Fibroblast of the conjunctiva (primary cell): ENCODE results near the gene DBP.

Source experiments
- DNase-seq: peaks from one replicate; pipeline ENCODE4 v3.0.0-alpha.2; 2010; ENCODE audit warnings: low read depth

The DBP gene

DNA sequence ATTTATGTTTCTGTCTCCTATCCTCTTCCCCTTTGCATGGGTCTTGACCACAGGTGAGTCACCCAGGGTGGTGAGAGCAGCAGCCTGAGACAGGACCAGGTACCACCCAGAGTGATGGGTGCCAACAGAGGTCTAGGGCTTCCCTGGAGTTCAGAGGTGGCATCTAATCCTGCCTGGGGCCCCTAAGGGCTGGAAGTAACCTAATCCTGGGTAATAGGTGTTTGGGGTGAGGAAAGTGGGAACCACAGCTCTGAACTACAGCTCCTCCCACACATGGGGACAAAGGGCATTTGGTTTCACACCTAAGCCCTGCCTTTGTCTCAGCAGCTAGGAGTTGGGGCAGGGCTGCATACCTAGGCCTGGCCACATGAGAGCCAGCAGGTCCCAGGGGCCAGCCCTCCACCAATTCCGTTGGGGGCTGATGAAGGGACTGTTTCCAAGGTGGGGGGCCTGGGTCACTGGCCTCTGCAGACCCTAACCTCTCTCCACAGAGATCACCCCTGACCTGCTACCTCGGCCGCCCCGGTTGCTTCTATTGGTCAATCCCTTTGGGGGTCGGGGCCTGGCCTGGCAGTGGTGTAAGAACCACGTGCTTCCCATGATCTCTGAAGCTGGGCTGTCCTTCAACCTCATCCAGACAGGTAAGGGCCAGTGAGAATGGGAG, 9.8 kb downstream of the DBP start:
- no peak for DNase-seq

DNA sequence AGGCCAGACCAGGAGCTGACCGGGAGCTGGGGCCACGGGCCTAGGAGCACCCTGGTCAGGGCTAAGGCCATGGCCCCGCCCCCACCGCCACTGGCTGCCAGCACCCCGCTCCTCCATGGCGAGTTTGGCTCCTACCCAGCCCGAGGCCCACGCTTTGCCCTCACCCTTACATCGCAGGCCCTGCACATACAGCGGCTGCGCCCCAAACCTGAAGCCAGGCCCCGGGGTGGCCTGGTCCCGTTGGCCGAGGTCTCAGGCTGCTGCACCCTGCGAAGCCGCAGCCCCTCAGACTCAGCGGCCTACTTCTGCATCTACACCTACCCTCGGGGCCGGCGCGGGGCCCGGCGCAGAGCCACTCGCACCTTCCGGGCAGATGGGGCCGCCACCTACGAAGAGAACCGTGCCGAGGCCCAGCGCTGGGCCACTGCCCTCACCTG, 11.3 kb downstream of the DBP start:
- DNase-seq = no peak

DNA sequence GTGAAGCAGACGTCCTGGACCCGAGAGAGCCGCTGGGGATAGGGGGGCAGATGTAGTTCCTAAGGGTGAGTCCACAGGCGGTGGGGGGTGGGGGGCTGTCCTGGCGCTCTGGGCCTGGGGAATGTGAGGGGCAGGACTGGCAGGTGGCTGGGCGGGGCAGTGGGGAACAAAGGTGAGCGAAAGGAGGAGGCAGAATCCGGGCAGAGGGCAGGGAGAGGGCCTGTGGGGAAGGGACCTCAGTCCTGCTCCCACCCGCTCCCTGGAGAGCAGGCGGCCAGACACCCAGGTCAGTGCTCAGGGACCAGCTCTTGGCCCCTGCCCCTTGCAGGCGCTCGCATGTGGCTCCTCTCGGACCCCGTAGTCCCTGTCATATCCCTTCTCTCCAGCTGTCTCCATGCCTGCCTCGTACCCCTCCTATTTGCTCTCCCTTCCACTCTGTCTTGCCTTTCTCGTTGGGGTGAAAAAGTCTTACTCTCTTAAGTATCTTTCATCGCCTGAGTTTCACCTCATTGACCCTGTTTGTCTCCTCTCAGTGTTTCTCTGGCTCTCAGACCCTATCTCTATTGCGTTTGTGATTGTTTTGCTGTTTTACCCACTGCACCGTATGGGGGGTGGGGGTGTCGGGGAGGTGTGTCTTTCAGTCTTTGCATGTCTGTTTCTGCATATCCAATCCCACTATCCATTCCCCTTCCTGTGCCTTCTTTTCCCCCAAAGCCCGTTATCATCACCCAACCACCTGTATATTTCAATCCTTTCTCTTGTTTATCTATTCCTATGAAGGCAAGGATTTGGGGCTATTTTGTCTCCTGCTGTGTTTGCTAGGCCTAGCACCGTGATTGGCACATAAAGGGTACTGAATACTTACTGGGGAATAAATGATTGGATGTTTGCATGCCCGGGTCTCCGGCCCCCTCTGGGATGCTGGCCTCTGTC, 12.1 kb downstream of the DBP start:
- no peak for DNase-seq

DNA sequence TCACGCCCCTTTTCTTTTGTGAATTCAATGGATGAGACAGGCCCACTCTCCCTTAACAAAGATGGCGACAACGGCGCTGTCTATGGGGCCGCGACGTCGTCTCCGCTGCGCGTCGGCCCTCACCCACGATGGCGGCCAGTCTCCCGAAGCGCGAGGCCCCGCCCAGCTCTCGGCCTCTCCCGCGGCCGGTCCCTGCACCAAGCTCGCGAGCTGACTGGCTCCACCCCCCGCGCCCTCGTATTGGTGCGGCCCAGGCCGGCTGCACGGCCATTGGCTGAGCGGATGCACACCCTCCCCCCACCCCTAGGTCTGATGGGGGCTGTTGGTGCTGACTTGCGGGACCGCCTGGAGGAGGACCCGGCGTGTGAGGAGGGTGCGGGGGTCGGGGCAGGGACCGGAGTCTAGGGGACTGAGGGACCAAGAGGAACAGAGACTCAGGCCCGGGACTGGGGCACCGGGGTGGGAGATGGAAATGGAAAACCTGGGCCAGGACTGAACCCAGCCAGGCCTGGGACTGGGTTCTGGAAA, 13.0 kb downstream of the DBP start:
- peak; percentile 95 for DNase-seq

DNA sequence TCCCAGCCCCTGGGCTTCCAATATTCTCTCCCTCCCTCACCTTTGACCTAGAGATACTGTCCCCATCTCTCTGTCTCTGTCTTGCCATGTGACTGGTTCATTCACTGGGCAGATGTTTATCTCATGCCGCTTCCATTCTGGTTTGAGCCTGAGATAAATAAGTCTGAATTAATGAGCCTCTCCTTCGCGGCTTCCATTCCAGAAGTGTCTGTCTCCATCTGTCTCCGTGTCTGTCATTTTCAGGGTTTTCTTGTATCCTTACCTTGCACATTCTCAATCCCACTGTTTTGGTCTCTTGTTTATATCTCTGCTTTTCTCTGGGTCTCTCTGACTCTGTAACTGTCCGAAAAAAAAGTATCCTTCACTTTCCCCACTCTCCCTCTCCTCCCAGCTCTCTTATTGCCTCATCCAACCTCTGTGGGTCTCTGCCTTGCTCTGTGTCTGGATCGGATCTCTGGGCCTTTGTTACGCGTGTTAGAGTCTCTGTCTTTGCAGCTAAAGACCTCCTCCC, 13.6 kb downstream of the DBP start:
- DNase-seq = no peak

DNA sequence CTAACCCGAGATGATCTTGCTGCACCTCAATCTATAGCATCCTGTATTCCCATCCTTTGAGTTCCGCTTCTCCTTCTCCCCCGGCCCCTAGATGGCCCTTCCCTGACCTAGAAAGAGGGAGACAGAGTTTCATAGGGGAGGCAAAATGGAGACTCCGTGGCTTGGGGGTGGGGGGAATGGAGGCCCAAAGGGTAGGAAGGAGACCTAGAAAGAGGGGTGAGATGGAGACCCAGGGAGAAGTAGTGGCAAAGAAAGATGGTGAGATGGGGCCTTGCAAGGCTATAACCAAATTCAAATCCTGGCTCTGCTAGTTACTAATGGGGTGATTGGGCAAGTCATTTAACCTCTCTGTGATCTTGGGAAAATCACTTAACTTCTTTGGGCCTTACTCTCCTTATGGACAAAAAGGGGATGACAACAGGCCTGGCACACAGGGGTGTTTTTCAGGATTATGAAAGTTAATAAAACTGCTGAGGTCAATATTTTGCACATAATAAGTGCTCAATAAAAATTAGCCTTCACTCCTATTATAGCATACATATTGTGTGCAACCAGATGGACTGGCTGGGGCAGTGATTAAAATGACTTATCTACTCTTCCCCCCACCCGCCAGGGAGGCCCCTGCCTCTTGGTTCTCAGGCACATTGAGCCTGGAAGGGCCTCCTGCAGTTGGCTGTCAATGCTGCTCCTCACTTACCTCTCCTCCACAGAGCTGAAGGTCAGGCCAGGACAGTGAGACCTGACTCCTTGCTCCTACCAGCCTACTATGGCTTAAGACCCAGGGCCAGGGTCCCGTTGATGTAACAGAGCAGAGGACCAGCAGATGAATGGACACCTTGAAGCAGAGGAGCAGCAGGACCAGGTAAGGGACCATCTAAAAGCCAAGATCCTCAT, 17.2 kb downstream of the DBP start:
- DNase-seq = no peak

DNA sequence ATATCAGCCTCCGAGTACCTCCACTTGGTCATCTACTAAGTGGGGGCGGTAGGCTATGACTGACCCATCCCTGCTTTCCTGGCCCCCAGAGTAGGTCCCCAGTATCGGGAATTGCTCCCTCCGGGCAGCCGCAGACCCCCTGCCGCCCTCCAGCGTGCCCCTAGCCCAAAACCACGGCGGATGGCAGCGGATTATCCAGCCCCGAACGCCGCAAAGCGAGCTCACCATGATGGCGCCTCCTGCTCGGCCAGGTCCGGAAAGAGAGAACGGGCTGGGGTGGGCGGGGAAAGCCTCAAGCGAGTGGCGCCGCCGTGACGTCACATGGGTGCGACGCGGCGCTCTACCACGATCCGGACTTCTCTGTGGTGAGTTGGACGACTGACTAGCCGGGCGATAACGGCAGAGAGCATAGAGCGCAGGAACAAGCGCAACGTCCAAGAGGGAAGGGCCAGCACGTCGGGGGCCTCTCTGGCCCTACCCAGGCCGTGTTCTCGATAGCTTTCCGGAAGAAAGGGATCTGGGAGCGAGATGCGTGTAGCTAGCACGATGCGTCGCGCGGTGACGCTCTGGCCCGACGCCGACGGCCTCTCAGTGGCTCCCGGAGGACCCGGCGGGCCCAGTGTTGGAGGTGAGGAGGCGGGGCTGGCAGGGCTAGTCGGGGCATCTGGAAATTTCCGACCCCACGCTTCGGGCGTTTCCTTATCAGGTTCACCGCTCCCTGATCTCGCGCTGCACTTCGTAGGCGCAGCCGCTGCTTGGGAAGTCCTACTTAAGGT, 18.1 kb downstream of the DBP start, which contains the start of the genes RPL18 and SPHK2:
RPL18 (minus strand) TSS at position 263 of the 776 bp plus-strand sequence; CDS start at position 228, 35 bp downstream.
SPHK2 (plus strand) TSS at position 591 of the 776 bp plus-strand sequence. CDS start 1,009 bp downstream, outside the sequence.
- DNase-seq = peak; percentile 100

DNA sequence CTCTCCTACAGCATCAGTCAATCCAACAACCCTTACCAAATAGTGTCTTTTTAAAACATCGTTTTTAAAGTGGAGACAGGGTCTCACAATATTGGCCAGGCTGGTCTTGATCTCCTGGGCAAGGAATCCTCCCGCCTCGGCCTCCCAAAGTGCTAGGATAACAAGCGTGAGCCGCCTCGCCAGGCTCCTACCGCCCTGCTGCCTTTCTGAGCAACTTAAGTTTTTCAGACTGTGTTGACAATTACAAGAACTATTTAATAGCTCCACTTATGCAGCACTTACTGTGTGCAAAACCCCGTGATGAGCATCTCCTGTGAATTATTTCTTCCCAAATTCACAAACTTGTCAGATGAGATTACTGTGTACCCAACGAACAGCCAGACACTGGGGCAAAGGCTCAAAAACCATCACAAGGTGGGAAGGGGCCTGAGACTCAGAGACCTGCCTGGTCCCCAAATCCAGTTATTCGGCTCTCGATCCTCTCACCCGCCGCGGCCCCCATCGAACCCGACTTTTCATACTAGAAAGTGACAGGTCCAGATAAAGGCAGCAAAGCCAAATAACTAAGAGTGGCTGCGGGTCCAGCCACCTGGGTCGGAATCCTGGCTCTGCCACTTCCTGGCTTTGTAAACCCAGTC, 18.8 kb downstream of the DBP start:
- no peak for DNase-seq

DNA sequence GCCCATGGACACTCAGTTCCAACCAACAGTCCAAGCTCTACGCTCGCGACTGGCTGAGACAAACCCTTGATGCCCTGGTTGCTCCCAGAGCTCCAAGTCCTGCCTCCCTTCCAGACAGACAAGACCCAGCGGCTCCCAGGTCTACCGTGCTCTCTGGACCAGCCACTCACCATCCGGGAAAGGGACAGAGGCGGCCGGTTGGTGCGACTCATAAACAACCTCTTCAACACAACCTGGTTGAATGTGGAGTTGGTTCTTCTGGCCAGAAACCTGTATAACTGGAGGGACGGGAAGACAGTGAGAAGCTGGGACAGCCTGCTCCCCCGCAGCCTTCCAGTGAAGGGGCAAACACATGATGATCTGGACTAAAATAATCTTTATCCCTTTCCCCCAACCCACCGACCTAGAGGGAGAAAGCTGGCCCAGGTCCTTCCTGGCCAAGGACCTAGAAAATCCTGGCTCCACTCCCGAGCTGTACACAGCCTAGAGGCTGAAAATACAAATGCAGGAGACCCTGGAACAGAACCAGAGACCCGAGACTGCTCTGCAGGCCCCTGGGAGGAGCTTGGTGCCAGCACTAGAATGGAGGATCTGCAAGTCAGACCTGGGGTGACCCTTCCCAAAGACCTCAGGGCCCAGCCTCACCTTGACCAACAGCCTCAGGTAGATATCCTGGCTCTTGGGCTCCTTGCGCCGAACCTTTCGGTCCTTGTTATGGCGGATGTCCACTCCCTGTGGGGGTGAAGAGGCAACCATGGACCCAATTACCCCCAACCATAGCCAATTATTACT, 19.8 kb downstream of the DBP start:
- DNase-seq = no peak

DNA sequence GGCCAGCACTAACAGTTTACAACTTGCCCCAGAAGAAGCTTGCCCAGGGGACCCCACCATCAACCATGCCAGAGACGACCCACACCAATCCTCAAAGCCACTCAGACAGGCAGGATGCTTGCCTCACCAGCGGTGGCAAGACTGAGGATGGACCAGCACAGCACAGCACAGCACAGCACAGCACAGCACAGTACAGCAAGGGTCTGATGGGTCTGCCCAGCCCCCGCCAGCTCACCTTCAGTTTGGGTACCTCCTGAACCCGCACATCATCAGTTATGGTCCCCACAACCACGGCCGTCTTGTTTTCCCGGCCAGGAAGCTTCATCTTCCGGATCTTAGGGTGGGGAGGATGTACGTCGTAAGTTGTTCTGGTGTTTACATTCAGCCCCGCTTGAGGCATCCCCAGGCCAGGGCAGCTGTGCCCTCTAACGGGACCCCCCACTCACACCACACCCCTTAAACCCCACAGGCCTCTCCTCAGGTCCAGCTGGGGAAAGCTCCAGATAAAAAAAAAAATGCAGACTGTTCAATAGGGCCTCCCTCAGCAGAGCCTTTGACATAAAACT, 20.6 kb downstream of the DBP start:
- no peak for DNase-seq

DNA sequence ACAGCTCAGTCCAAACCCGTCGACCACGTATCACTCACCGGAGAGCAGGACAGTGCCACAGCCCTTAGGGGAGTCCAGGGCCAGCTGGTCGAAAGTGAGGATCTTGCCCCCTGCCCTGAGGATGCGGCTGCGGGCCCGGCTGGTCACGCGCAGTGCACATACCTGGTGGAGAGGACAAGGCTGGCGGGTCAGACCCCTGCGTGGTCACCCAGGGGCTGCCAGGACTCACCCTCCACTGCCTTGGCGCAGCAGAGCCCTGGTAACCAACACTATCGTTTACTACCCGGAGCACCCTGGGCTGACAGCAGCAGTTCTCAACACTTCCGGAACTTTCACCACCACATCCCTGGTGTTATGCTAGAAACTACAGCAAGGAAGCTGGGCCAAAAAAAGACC, 21.1 kb downstream of the DBP start:
- DNase-seq = no peak

DNA sequence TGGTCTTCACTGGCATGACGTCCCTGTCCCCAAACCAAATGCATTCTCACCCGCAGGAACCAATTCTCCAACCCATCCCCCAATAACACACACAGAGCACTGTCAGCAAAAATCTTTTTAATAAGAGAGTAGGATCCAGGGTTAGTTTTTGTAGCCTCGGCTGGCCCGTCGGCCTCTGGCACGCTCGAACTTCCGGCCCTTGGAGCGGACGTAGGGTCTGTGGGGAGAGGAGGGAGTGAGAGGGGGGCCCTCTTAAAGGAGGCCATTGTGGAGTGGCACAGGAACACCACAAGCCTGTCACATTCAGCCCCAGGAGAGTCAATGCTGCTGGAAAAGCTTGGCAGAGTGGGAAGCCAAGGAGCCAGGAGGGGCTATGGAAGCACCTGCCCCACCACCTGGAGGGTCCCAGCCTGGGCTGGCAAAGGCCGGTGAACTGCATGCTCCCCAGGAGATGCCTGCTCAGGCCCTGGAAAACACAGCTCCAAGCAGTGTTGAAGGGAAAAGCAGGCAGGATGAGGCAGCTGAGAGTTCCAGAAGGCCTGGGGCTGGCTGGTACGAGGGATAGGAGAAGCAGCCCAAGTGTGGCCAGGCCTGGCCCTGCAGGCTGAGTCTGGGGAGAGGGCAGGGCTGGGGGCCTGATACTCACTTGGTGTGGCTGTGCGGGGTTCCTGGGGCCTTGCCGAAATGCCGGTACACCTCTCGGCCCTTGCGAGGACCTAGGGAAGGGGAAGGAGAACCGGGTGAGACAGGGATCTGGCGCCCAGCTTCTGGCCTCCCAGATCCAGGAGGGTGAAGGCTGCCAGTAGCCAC, 21.7 kb downstream of the DBP start:
- DNase-seq = no peak

DNA sequence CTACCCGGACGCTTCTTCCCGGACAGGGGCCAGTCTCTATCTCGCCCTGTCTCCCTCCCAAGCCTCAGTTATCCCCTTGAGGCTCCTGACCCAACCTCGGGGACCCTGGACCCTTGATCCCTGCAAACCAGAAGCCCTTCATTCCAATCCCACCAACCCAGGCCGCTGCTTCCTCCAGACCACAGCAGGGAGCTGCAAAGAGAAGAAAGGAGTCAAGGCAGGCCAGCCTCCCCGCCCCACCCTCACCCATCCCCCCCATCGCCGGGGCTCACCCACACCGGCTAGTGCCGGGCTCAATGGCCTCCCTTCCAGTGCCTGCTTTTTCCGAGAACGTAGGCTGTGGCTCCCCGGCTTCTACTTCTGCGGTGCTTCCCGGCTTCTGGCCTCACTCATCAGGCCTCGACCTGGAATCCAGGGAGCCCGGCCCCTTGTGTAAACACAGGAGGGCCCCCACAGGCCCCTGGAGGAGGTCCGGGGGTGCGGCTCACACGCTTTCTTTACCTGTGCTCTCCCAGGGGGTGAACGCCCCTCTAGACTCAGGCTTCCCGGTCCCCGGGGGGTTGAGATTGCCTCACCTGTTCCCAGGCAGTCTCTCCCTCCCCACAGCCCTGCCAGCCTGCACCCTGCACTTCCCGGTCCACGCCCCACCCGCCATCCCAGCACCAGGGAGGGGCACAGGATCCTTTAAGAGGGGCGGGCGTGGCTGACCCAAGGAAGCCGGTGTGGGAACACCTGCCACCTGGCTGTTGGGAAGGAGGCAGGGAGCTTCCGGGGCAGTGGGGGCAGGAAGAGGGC, 22.5 kb downstream of the DBP start, which contains the start of gene FAM83E:
FAM83E (minus strand) TSS at position 641 of the 795 bp plus-strand sequence. CDS start 1,704 bp downstream, outside the sequence.
- DNase-seq = no peak

DNA sequence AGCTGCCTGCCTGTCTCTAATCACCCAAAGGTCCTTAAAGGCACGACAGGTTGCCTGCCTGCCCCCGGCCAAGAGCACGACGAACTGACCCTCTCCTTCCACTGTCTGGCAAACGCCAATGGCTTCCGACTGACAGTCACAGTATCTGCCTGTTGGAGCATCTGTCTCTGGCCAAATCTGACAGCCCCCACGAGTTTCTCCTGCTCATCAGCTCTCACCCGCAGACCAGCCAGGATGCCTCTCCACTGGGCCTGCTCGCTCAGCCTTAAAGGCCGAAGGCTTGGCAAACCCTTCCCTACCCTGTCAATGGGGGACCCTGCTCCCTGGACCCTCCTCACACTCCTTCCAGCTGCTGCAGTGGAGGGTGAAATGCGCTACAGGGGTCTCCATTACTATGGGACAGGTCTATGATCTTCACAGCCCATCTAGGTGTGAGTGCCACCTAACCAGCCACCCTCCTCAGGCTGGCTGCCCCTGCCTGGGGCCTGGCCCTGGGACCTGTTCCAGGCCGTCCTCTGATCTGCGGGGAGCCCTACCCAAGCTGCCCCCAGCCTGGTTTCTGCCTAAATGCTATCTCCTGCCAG, 23.2 kb downstream of the DBP start:
- DNase-seq = no peak

DNA sequence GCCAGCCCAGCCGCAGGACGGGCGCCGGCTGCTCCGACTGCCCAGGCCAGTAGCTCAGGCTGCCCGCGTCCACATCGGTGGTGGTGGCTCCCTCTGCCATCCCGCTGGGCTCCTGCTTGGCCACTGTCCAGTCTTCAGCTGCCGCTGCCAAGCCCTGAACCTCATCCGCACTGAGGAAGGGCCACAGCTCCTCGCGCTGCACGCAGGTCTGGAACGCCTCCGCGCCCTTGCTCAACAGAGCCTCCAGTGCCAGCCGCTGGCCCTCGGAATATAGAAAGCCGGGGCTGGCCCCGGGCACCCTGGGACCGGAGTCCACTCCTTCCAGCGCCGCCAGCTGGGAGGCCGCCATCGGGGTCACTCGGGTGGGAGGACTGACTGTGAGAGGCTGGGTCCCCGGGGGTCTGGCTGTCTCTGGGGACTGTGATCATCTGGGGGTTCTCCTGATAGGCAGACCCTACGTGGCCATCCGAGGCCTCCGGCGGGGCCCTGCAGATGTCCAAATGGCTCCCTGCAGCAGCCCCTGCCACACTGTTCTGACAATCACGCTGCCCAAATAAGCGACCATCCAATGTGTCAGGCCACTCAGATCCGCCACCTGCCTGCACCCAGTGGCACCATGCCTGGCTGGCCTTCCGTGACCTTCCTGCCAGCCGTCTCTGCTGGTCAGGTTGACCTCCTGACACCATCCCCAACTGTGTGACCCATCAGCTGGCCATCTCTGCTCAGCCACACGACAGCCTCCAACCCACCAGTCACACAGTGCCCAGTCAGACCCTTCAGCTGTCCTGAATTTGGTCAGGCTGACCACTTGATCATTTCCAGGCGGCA, 23.9 kb downstream of the DBP start:
- DNase-seq = no peak

DNA sequence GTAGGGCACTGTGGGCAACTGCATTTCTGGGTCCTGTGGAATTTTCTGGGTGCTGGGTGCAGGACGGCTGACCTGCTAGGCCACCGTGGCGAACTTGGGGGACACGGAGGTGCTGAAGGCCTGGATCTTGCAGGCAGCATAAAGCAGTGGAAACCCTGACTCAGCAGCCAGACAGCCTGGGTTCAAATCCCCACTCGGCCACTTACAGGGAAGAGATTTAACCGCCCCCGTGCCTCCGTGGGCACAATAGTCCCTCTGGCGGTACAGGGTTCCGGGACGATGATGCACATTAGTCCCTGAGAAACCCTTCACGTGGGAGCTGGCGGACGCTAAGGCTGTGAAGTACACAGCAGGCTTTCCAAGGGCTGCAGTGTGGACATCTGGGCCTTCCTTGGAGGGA, 25.3 kb downstream of the DBP start:
- no peak for DNase-seq
